Suprapubic skin (tissue), 2 donors: Measurements from ENCODE around the gene AFF1.

Experiments
- EP300 ChIP-seq: sonication (generic); formaldehyde crosslinking; IDR thresholded peaks from one replicate; pipeline ENCODE4 v1.6.1; 2017; ENCODE audit warnings: antibody characterized with exemption
- POLR2A ChIP-seq, 2 donors: fragments of 450-650 bp; IDR thresholded peaks; one replicate each; pipeline ENCODE4 v1.6.1; 2017; ENCODE audit warnings: antibody characterized with exemption in 2 of 2, mild to moderate bottlenecking in 2 of 2, moderate library complexity in 2 of 2

DNA sequence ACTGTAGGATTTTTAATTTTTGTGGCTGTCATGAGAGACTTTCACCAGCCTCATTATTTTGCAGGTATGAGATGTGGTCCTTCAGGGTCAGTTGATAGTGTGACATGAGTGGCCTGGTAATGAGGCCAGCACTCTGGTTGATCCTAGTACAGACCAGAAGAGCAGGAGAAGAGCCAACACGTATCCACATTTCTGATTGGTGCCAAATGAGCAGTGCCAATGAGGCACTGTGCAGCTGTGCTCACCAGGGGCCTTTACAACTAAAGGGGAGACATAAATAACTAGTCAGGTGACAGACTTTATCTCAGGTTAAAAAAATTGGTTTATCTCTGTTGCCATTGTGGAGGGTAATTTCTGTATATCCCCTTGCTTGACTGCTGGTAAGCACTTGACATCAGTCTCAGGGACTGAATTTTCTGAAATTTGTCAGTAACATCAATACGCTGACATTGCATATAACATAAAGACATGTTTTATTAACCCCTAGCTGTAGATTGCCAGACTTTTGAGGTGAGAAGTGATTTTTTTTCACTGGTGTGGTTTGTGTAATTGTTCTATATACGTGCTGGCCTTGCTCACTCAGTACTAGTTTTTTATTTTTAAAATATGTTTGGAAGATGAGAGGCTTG, 101.2 kb downstream of the AFF1 start:
- TF ChIP-seq EP300, result no peak
- TF ChIP-seq POLR2A (IDR thresholded peaks at IDR 0.05), result no peak
